Bronchial epithelial cell (primary cell): ENCODE results near the gene CBL. TPM values are rescaled to one million over a fixed set of nuclear protein-coding genes. Genes with fewer than 3 reads are reported as not detected.
A peak's percentile ranks its signal among the peaks of the same experiment; 100 is the strongest.

ENCODE experiments used
- DNase-seq: peaks from one replicate; pipeline ENCODE4 v3.0.0-alpha.2; 2010; ENCODE audit warnings: low read depth
- FAIRE-seq: peaks from 2 replicates; lab custom pipeline; 2011; peaks lifted over from hg19 to GRCh38; lab: Jason Lieb, UNC
- H3K27me3 ChIP-seq: 2 replicates; pipeline ENCODE4 v1.5.1; 2011; ENCODE audit warnings: low read length; ENCODE audit not compliant: control insufficient read depth, insufficient read depth
- H3K36me3 ChIP-seq: 2 replicates; pipeline ENCODE4 v1.5.1; 2011; ENCODE audit warnings: low read length; ENCODE audit not compliant: control insufficient read depth, insufficient read depth
- H3K4me3 ChIP-seq: 2 replicates; pipeline ENCODE4 v1.5.1; 2011; ENCODE audit warnings: mild to moderate bottlenecking, low read depth, low read length, control low read depth
- CTCF ChIP-seq: IDR thresholded peaks from 2 replicates; pipeline ENCODE4 v1.5.1; 2011; ENCODE audit warnings: mild to moderate bottlenecking, moderate library complexity, low read length, control low read depth, inconsistent platforms; ENCODE audit not compliant: insufficient read depth, severe bottlenecking
- total RNA-seq: library from RNA; depleted of rRNA; stranded (reverse); fragments of >200 nt; gene quantifications from 2 replicates; pipeline ENCODE4 v1.2.1, GENCODE V29; 2014

The CBL gene
- total RNA-seq, 1 donor from 2014 or later = 5.5 TPM

- no peak for TF ChIP-seq CTCF
- no peaks in the 10 kb centered on the region for H3K27me3 ChIP-seq
- H3K36me3 ChIP-seq = no peaks in the 10 kb centered on the region
- H3K4me3 ChIP-seq = peak overlapping the region; percentile 91
- FAIRE-seq (no peak), DNase-seq (no peak)
These were observed 1.3 kb downstream of the CBL start for GRCh38 chr11:119207415-119207960.

GRCh38 chr11:119209186-119209585 is 3.0 kb downstream of the CBL start:
- no peaks in the 10 kb centered on the region for H3K36me3 ChIP-seq
- FAIRE-seq = no peak

GRCh38 chr11:119210050-119210449 is 3.9 kb downstream of the CBL start:
- no peaks in the 10 kb centered on the region for H3K27me3 ChIP-seq
- no peak for TF ChIP-seq CTCF
- FAIRE-seq (no peak), DNase-seq (peak; percentile 26)
- no peaks in the 10 kb centered on the region for H3K36me3 ChIP-seq
- H3K4me3 ChIP-seq = no peak overlapping the region

More at GRCh38 chr11:119209186-119209585, 3.0 kb downstream of the CBL start:
- no peak overlapping the region for H3K4me3 ChIP-seq
- no peak for DNase-seq
- TF ChIP-seq CTCF = no peak
- no peaks in the 10 kb centered on the region for H3K27me3 ChIP-seq

GRCh38 chr11:119218141-119218878 is 12.2 kb downstream of the CBL start:
- Histone ChIP-seq H3K4me3 (no peak overlapping the region), H3K27me3 (no peaks in the 10 kb centered on the region), H3K36me3 (no peaks in the 10 kb centered on the region)
- peak; percentile 100 for DNase-seq
- no peak for TF ChIP-seq CTCF
- FAIRE-seq = no peak

GRCh38 chr11:119222308-119222707 is 16.2 kb downstream of the CBL start:
- no peak for TF ChIP-seq CTCF
- DNase-seq = no peak
- no peak for FAIRE-seq

More at GRCh38 chr11:119222308-119222707, 16.2 kb downstream of the CBL start:
- Histone ChIP-seq H3K36me3 (no peaks in the 10 kb centered on the region), H3K27me3 (no peaks in the 10 kb centered on the region), H3K4me3 (no peak overlapping the region)
